GM19099 (cell line): ENCODE data around the gene PBX1.

Experiments
- POLR2A ChIP-seq: IDR thresholded peaks from 3 replicates; pipeline ENCODE4 v1.6.1; 2011; ENCODE audit warnings: low read depth; ENCODE audit not compliant: insufficient read length; ENCODE audit errors: extremely low read depth

PBX1 gene

GRCh38 chr1:164765557-164765956 is 206.6 kb downstream of the PBX1 start:
- TF ChIP-seq POLR2A = no peak

DNA sequence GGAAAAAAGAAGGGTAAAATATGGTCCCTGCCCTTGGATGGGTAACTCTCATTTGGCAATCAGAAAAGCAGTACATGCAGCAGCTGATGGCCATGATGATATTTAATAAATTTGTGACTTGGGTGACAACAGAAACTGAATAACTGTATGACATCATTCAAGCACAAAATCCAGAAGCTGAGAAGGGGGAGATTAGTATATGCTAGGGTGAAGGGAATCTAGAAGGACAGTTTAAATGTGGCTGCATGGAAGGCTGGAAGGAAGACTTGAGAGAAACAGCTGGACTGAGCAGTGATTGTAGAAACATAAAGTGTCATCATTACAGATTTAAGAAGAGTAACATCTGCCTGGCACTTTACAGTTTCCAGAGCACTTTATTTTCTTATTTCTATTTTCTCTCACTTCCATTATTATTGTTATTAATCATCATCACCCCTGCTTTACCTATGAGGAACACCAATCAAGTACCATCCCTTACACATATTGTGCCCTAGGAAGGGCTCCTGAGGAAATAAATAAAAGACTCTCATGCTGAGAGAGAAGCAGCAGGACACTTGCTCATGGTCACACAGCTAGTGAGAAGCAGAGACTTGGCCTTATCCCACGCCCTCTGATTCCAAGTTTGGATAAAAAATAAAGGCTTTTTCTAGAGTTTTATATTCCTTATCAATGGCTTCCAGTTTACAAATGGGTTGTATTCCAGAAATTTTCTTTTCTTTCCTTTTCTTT is 207.2 kb downstream of the PBX1 start:
- TF ChIP-seq POLR2A = no peak

GRCh38 chr1:164767752-164768402 is 208.9 kb downstream of the PBX1 start:
- TF ChIP-seq POLR2A = no peak

DNA sequence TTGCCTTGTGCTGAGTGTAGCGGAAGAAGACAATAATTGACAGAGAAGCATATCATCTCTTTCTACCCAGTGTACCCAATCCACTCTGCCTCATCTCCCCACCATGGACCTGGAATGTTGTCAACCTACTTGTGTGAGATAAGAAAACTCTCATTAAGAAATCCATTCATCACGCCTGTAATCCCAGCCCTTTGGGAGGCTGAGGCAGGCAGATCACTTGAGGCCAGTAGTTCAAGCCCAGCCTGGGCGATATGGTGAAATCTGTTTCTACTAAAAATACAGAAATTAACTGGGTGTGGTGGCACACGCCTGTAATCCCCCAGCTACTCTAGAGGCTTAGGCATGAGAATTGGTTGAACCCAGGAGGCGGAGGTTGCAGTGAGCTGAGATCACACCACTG is 209.6 kb downstream of the PBX1 start:
- no peak for TF ChIP-seq POLR2A

DNA sequence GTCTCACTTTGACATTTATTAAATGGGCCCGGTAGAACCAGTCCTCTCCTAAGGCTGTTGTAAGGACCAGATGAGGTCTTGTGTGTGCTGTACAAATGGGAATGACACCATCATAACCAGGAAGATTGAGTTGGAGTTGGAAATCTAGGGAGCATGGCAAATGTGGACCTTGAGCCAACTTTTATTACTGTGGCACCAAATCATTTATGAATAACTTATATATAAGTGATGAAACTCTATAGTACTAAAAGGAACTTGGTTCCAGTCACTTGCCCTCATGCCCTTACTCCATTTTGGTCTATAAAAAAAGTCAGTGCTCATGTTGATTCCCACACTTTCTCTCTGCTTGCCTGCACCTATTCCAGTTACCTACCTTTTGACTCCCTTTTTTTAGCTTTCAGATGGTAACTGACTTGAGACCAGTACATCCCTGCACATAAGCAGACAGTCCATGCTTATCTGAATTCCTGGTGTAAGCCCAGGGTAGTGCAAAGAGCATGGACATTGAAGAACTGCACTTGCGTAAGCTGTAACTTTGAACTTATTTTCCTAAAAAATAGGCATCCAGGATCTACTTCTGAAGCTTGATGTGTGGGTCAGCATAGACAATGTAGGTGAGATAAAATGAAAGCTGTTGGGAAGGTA is 210.6 kb downstream of the PBX1 start:
- TF ChIP-seq POLR2A = no peak

GRCh38 chr1:164770131-164770529 is 211.1 kb downstream of the PBX1 start:
- no peak for TF ChIP-seq POLR2A

DNA sequence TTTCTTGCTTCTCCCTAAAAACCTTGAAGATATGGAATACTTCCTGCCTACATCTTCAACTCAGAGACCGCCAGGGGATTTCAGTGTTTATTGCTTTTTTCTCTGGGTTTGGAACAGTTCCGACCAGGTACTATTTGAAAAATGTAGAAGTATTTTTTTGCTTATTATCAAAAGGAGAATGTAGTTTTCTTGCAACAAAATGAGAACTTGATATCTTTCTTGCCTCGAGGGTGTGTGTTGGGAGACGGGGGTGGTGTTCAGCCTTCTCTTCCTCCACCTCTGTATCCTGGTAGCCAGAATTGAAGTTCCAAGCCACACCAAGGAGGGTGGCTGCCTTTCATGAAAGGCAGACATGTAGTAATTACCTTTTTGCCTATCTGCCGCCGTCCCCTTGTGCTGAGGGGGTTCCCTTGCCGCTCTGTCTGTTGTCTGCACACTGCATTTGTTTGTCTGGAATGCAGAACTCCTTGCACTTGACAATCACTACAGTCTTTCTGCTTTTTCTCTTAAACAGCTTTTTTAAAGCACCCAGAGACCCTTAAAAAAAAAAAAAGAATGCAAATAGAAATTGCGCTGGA is 212.1 kb downstream of the PBX1 start:
- no peak for TF ChIP-seq POLR2A

GRCh38 chr1:164771619-164772361 is 212.8 kb downstream of the PBX1 start:
- no peak for TF ChIP-seq POLR2A

GRCh38 chr1:164772635-164773034 is 213.7 kb downstream of the PBX1 start:
- TF ChIP-seq POLR2A = no peak

- no peak for TF ChIP-seq POLR2A
These were observed 214.1 kb downstream of the PBX1 start for GRCh38 chr1:164773102-164773501.

GRCh38 chr1:164774413-164774812 is 215.4 kb downstream of the PBX1 start:
- no peak for TF ChIP-seq POLR2A

DNA sequence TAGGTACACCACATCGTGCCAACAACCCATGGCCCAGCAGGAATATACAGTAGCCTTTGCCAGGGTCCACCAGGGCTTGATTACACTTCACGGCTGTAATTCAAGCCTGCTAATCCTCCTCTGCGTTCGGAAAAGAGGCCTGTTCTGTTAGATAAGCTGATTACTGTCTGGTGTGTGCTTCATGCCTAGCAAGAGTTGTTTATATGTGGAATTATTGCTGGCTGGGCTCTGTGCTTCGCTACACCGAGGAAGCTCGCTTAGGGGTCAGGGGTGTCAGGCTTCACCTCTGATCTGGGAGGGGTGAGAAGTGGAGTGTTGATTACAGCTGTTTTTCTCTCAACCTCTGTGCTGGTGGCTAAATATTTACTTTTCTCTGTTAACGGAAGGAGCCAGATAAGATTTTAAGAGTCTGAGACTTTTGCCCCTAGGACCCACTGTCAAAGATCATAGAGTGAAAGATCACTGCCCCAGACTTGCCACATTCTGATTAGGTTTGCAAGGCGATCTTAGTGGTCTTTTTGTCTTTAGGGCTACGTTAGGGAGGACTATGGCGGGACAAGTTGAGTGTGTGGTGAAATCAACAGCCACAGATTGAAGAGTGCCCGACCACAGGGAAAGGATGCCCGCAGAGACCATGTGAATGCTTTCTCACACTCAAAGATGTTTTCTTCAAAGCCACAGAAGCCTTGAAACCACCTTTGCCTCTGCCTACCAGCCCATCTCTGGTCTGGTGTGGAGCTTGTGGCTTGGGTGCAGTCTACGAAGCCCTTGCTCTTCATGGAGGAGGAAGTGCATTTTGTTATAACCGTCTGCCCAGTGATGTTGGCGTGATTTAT is 216.1 kb downstream of the PBX1 start:
- no peak for TF ChIP-seq POLR2A

GRCh38 chr1:164777518-164777917 is 218.5 kb downstream of the PBX1 start:
- TF ChIP-seq POLR2A = no peak

DNA sequence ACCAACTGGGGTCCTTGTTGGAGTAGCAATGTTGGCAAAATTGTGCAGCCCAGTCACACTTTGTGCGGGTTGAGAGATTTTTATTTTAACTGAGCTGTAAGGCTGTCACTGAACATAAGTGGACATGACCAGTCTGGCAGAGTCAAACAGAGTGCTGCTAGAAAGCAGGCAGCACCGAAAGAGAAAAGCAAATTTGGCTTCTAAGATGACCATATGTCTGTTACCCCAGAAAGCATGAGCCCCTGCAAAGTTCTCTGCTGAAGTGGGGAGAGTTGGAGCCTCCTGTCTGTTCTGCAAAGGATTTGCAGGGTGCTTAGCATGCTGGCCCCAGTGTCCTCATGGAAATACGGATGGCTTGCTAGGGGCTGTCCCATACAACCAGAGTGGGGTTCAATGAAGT is 220.4 kb downstream of the PBX1 start:
- TF ChIP-seq POLR2A = no peak
